ENCODE data around the gene ZBTB7C.

DNA sequence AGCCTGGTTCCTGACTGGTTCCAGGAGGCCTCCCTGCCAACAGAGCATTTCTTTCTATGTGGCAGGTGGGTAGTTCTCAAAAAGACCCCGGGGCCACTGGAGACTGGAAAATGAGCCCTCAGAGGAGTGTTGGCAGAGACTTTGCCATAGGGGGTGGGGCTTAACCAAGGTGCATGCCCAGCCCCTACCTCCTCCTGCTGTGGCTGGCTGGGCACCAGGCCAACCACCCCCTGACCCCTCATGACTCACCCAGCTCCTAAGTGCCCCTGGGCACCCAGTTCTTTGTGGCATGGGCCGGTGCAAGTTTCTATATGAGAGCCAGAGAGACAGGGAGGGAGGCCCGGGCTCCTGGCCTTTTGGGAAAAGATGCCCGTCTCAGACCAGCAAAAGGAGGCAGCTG, 380.5 kb downstream of the ZBTB7C start:
- TF ChIP-seq, protein P1, sequence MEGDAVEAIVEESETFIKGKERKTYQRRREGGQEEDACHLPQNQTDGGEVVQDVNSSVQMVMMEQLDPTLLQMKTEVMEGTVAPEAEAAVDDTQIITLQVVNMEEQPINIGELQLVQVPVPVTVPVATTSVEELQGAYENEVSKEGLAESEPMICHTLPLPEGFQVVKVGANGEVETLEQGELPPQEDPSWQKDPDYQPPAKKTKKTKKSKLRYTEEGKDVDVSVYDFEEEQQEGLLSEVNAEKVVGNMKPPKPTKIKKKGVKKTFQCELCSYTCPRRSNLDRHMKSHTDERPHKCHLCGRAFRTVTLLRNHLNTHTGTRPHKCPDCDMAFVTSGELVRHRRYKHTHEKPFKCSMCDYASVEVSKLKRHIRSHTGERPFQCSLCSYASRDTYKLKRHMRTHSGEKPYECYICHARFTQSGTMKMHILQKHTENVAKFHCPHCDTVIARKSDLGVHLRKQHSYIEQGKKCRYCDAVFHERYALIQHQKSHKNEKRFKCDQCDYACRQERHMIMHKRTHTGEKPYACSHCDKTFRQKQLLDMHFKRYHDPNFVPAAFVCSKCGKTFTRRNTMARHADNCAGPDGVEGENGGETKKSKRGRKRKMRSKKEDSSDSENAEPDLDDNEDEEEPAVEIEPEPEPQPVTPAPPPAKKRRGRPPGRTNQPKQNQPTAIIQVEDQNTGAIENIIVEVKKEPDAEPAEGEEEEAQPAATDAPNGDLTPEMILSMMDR (IDR thresholded peaks at IDR 0.05): no peak
- TF ChIP-seq NPAS2 (CRISPR knock-in tag; IDR thresholded peaks at IDR 0.05; ENCODE audit: borderline replicate concordance): no peak
- TF ChIP-seq RARB (CRISPR knock-in tag; IDR thresholded peaks at IDR 0.05): no peak
- no peak for TF ChIP-seq HEYL (CRISPR knock-in tag; IDR thresholded peaks at IDR 0.05)
- TF ChIP-seq JUNB (IDR thresholded peaks at IDR 0.05): no peak
- TF ChIP-seq, protein P2, sequence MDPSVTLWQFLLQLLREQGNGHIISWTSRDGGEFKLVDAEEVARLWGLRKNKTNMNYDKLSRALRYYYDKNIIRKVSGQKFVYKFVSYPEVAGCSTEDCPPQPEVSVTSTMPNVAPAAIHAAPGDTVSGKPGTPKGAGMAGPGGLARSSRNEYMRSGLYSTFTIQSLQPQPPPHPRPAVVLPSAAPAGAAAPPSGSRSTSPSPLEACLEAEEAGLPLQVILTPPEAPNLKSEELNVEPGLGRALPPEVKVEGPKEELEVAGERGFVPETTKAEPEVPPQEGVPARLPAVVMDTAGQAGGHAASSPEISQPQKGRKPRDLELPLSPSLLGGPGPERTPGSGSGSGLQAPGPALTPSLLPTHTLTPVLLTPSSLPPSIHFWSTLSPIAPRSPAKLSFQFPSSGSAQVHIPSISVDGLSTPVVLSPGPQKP (IDR thresholded peaks at IDR 0.05; ENCODE audit: low read depth, low read length): no peak
- TF ChIP-seq CBX8 (IDR thresholded peaks at IDR 0.05): no peak
- TF ChIP-seq, protein P3, sequence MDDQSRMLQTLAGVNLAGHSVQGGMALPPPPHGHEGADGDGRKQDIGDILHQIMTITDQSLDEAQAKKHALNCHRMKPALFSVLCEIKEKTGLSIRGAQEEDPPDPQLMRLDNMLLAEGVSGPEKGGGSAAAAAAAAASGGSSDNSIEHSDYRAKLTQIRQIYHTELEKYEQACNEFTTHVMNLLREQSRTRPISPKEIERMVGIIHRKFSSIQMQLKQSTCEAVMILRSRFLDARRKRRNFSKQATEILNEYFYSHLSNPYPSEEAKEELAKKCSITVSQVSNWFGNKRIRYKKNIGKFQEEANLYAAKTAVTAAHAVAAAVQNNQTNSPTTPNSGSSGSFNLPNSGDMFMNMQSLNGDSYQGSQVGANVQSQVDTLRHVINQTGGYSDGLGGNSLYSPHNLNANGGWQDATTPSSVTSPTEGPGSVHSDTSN (IDR thresholded peaks at IDR 0.05): no peak
- TF ChIP-seq RAD21 (conservative IDR thresholded peaks at IDR 0.05 in 1 of 2, IDR thresholded peaks at IDR 0.05 in 1 of 2): no peak

All from A549 (cell line).